Suprapubic skin (tissue), 4 donors: Measurements from ENCODE around the gene ZNF317.

Experiments
- CTCF ChIP-seq, 2 donors: fragments of 200-600 bp in 1 of 2; fragments of 450-650 bp in 1 of 2; sonication (generic) in 1 of 2; IDR thresholded peaks; one replicate each; pipeline ENCODE4 v1.5.1; 2016 to 2019; ENCODE audit warnings: antibody characterized with exemption in 2 of 2, mild to moderate bottlenecking in 1 of 2, moderate library complexity in 1 of 2
- EP300 ChIP-seq: sonication (generic); formaldehyde crosslinking; IDR thresholded peaks from one replicate; pipeline ENCODE4 v1.6.1; 2017; ENCODE audit warnings: antibody characterized with exemption
- POLR2A ChIP-seq, 2 donors: fragments of 450-650 bp; IDR thresholded peaks; one replicate each; pipeline ENCODE4 v1.6.1; 2017; ENCODE audit warnings: antibody characterized with exemption in 2 of 2, mild to moderate bottlenecking in 2 of 2, moderate library complexity in 2 of 2
- POLR2AphosphoS5 ChIP-seq, 3 donors: sonication (generic); formaldehyde crosslinking; IDR thresholded peaks; one replicate each; pipeline ENCODE4 v1.6.1; 2017; ENCODE audit warnings: antibody characterized with exemption in 3 of 3

GRCh38 chr19:9166846-9167245 is 26.6 kb downstream of the ZNF317 start:
- TF ChIP-seq CTCF (IDR thresholded peaks at IDR 0.05) (no peak), POLR2A (IDR thresholded peaks at IDR 0.05) (no peak), POLR2AphosphoS5 (IDR thresholded peaks at IDR 0.05) (no peak), EP300 (no peak)
